ENCODE data around the gene VPS13D.

DNA sequence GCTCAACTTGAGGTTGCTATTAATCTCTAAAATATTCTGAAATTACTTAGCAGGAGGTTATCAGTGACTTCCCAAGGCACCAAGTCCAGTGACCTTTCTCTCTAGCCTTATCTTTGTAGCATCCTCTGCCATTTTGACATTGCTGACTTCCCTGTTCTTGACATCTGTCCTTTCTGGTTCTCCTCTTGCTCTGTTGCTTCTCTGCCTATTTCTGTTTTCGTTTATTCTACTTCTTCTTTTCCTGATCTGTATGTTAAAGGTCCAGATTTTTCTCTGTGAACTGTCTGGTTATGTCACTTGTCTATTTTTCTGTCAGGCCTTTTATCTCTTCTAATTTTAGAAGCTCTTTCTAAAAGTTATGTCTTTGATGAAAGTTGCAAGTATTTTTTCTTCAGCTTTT lies 178.8 kb downstream of the VPS13D start:
- TF ChIP-seq EGR1 (IDR thresholded peaks at IDR 0.05; ENCODE audit: borderline replicate concordance in 1 of 2, low read depth in 2 of 2, low read length in 2 of 2) (no peak), ETV6 (conservative IDR thresholded peaks at IDR 0.05 in 1 of 2, IDR thresholded peaks at IDR 0.05 in 1 of 2; ENCODE audit: borderline replicate concordance in 1 of 2, low read depth in 1 of 2) (no peak), POLR2AphosphoS5 (IDR thresholded peaks at IDR 0.05; ENCODE audit: low read length) (no peak), CHD2 (IDR thresholded peaks at IDR 0.05; ENCODE audit: borderline replicate concordance, low read depth, low read length) (no peak), CEBPB (IDR thresholded peaks at IDR 0.05; ENCODE audit: borderline replicate concordance in 1 of 2, low read depth in 2 of 2, low read length in 2 of 2) (no peak), MEF2B (IDR thresholded peaks at IDR 0.05; ENCODE audit: partially characterized antibody, poor library complexity, severe bottlenecking) (no peak)
